Left forelimb (tissue), 1 donor: Measurements from ENCODE around the gene DBNDD1.

Source experiments
- DNase-seq: peaks from one replicate; pipeline ENCODE4 v3.0.0-alpha.2; 2018; ENCODE audit warnings: low spot score

The DBNDD1 gene

GRCh38 chr16:90035902-90036301, 16.6 kb upstream of the DBNDD1 start:
- no peak for DNase-seq

GRCh38 chr16:90034504-90034903, 15.2 kb upstream of the DBNDD1 start:
- DNase-seq: no peak

GRCh38 chr16:90033387-90033786, 14.1 kb upstream of the DBNDD1 start:
- DNase-seq: no peak

GRCh38 chr16:90032674-90033331, 13.5 kb upstream of the DBNDD1 start:
- DNase-seq: no peak

GRCh38 chr16:90031931-90032673, 12.8 kb upstream of the DBNDD1 start:
- DNase-seq: no peak

GRCh38 chr16:90031186-90031930, 12.1 kb upstream of the DBNDD1 start:
- no peak for DNase-seq

- DNase-seq: no peak
These were observed 9.7 kb upstream of the DBNDD1 start for GRCh38 chr16:90028985-90029384.

GRCh38 chr16:90027611-90028010, 8.4 kb upstream of the DBNDD1 start:
- DNase-seq: no peak

GRCh38 chr16:90026135-90026534, 6.9 kb upstream of the DBNDD1 start:
- DNase-seq: no peak

GRCh38 chr16:90023078-90023447, 3.8 kb upstream of the DBNDD1 start:
- DNase-seq: no peak

GRCh38 chr16:90022209-90023077, 3.2 kb upstream of the DBNDD1 start:
- DNase-seq: peak; percentile 94

GRCh38 chr16:90020838-90021382, 1.7 kb upstream of the DBNDD1 start:
- DNase-seq: no peak

GRCh38 chr16:90020260-90020837, 1.1 kb upstream of the DBNDD1 start:
- DNase-seq: no peak

- no peak for DNase-seq
These were observed 445 bp upstream of the DBNDD1 start for GRCh38 chr16:90019543-90020259.

- no peak for DNase-seq
These were observed 982 bp downstream of the DBNDD1 start for GRCh38 chr16:90018297-90018651.

- DNase-seq: no peak
These were observed 2.8 kb downstream of the DBNDD1 start for GRCh38 chr16:90016339-90016950.

GRCh38 chr16:90015586-90016338, 3.5 kb downstream of the DBNDD1 start:
- no peak for DNase-seq

GRCh38 chr16:90012991-90013745, 6.1 kb downstream of the DBNDD1 start:
- no peak for DNase-seq
